CD8-positive, alpha-beta memory T cell (primary cell): Measurements from ENCODE around the gene KRT17. TPM values are rescaled to one million over a fixed set of nuclear protein-coding genes. Genes with fewer than 3 reads are reported as not detected.
"Not testable (repeated sequence)": the region's sequence is repeated elsewhere in the genome, so short reads cannot be mapped to it uniquely, and the experiment has no call there.

Experiments used
- CTCF ChIA-PET: fragments of 350-600 bp; sonication (Branson Sonifier 250); formaldehyde crosslinking; loops from one replicate; lab custom pipeline; 2021; ENCODE audit warnings: antibody characterized with exemption; lab: Charles Lee
- POLR2A ChIA-PET: fragments of 350-600 bp; sonication (Branson Sonifier 250); formaldehyde crosslinking; loops from one replicate; lab custom pipeline; 2021; ENCODE audit warnings: antibody characterized with exemption; lab: Charles Lee
- DNase-seq, 5 donors: peaks; one replicate each; pipeline versions ENCODE4 v3.0.0 to v3.0.0-alpha.2; 2020 to 2022; ENCODE audit warnings: mixed read lengths in 1 of 5
- H3K27ac ChIP-seq: one replicate; pipeline ENCODE4 v1.7.0; 2013; ENCODE audit warnings: low read depth, mild to moderate bottlenecking, low read length, moderate library complexity
- H3K27me3 ChIP-seq: 2 replicates; pipeline ENCODE4 v1.7.0; 2013; ENCODE audit warnings: low read length, mild to moderate bottlenecking; ENCODE audit not compliant: insufficient read depth, poor library complexity, severe bottlenecking
- H3K36me3 ChIP-seq: 2 replicates; pipeline ENCODE4 v1.7.0; 2013; ENCODE audit warnings: mild to moderate bottlenecking, low read length, moderate library complexity; ENCODE audit not compliant: insufficient read depth
- H3K4me1 ChIP-seq: 2 replicates; pipeline ENCODE4 v1.7.0; 2013; ENCODE audit warnings: mild to moderate bottlenecking, low read length, moderate library complexity; ENCODE audit not compliant: insufficient read depth
- H3K4me3 ChIP-seq: 2 replicates; pipeline ENCODE4 v1.7.0; 2013; ENCODE audit warnings: mild to moderate bottlenecking, low read length
- H3K9me3 ChIP-seq: 2 replicates; pipeline ENCODE4 v1.7.0; 2013; ENCODE audit warnings: mild to moderate bottlenecking, low read length
- H3K27ac Mint-ChIP-seq, 8 donors: one replicate each; pipeline ENCODE4 v1.8.0; 2020 to 2021; ENCODE audit warnings: mixed read lengths in 8 of 8, mild to moderate bottlenecking in 6 of 8, inconsistent platforms in 3 of 8, moderate library complexity in 3 of 8
- H3K27me3 Mint-ChIP-seq, 2 donors: one replicate each; pipeline ENCODE4 v1.8.0; 2020 to 2021; ENCODE audit warnings: mixed read lengths in 2 of 2, mild to moderate bottlenecking in 1 of 2, moderate library complexity in 1 of 2
- H3K36me3 Mint-ChIP-seq, 3 donors: one replicate each; pipeline ENCODE4 v1.8.0; 2020 to 2021; ENCODE audit warnings: mixed read lengths in 3 of 3, inconsistent platforms in 1 of 3, mild to moderate bottlenecking in 1 of 3
- H3K4me1 Mint-ChIP-seq, 3 donors: one replicate each; pipeline ENCODE4 v1.8.0; 2020 to 2021; ENCODE audit warnings: mixed read lengths in 3 of 3, inconsistent platforms in 1 of 3, mild to moderate bottlenecking in 1 of 3
- H3K4me3 Mint-ChIP-seq, 7 donors: one replicate each; pipeline ENCODE4 v1.8.0; 2020 to 2021; ENCODE audit warnings: mixed read lengths in 7 of 7, mild to moderate bottlenecking in 6 of 7, moderate library complexity in 4 of 7, inconsistent platforms in 2 of 7
- H3K9me3 Mint-ChIP-seq, 5 donors: one replicate each; pipeline ENCODE4 v1.8.0; 2020 to 2022; ENCODE audit warnings: mixed read lengths in 5 of 5, mild to moderate bottlenecking in 3 of 5, moderate library complexity in 2 of 5, inconsistent platforms in 1 of 5
- polyA plus RNA-seq: library from polyadenylated mRNA; unstranded; fragments of 300-500 nt; fragmentation: Illumina TruSeq; gene quantifications from one replicate; pipeline ENCODE4 v1.2.3, GENCODE V29; 2021
- total RNA-seq, 2 experiments: library from RNA; stranded (reverse); gene quantifications; one replicate each; pipeline ENCODE4 v1.2.3, GENCODE V29; 2021

The KRT17 gene
- total and polyA plus RNA-seq, 3 experiments from 2014 or later = 0.35 TPM; not detected in 2

DNA sequence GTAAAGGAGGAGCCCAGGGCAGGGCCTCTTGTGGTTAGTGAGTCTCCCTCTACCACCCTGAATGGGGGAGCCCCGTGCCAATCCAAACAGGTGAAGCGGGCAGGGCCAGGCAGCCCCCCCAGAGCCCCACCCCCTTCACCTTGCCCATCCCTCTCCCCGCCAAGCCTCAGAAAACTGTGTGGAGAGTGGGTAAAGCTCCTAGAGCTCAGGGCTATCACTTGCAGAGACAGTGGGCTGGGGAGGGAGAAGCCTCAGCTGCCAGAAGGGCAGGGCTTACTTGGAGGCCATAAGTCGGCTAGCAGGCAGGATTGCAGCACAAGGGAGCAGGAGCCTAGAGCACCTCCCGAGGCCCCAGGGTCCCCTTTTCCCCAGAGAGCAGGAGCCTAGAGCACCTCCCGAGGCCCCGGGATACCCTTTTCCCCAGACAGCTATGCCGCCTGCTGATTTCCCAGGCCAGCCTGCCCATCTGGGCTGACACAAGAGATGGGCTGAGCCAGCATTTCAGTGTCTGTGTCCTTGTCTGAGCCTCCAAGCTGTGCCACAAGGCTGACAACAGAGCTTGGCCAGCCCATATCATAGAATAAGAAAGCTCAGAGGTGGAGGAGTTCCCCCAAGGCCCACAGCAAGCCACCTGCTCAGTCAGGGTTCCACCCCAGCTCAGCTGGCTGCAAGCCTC, 30.9 kb downstream of the KRT17 start:
- Histone ChIP-seq H3K27me3 (no peaks in the 10 kb centered on the region), H3K36me3 (no peaks in the 10 kb centered on the region), H3K27ac (no peak overlapping the region), H3K4me1 (no peaks in the 10 kb centered on the region), H3K4me3 (no peak overlapping the region), H3K9me3 (no peaks in the 10 kb centered on the region)
- Mint-ChIP-seq H3K36me3 (no peaks in the 10 kb centered on the region), H3K27me3 (peaks cover 15 to 38% of the 10 kb centered on the region in 2 donors), H3K27ac (no peak overlapping the region), H3K4me3 (no peak overlapping the region), H3K9me3 (no peaks in the 10 kb centered on the region), H3K4me1 (no peaks in the 10 kb centered on the region)
- DNase-seq = no peak
- ChIA-PET POLR2A (no interaction called here), CTCF (no interaction called here)

DNA sequence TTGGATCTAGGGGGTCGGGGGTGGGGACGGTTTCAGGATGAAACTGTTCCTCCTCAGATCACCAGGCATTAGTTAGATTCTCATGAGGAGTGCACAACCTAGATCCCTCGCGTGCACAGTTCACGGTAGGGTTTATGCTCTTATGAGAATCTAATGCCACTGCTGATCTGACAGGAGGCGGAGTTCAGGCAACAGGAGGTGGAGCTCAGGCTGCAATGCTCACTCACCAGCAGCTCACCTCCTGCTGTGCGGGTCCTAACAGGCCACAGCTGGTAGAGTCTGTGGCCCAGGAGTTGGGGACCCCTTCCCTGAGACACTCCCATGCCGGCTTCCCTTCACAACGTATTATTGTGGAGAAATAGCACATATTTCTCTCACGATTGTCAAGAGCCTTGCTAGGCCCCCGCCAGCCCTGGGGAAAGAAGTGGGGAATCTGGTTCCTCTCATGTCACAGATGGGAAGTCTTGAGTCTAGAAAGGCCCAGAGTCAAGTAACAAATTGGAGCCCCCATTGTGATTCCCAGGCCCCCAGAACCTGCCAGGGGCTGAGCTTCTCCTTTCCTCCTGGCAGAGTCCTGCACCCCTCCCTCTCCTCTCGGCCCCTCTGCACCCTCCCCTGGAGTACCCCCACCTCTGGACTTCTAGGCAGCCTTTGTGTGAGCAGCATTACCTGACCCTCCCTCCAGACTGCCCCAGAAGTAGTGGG, 31.6 kb downstream of the KRT17 start:
- H3K27me3 Mint-ChIP-seq = peaks cover 15 to 38% of the 10 kb centered on the region in 2 donors
- no peak for DNase-seq
- H3K9me3 Mint-ChIP-seq = no peaks in the 10 kb centered on the region
- no peaks in the 10 kb centered on the region for H3K27me3 ChIP-seq
- H3K4me3 Mint-ChIP-seq = no peak overlapping the region
- CTCF ChIA-PET = no interaction called here
- no peaks in the 10 kb centered on the region for H3K36me3 Mint-ChIP-seq
- no peaks in the 10 kb centered on the region for H3K4me1 Mint-ChIP-seq
- no peak overlapping the region for H3K27ac ChIP-seq
- no peaks in the 10 kb centered on the region for H3K4me1 ChIP-seq
- no peaks in the 10 kb centered on the region for H3K9me3 ChIP-seq
- POLR2A ChIA-PET = no interaction called here
- no peak overlapping the region for H3K4me3 ChIP-seq
- no peaks in the 10 kb centered on the region for H3K36me3 ChIP-seq
- no peak overlapping the region for H3K27ac Mint-ChIP-seq

DNA sequence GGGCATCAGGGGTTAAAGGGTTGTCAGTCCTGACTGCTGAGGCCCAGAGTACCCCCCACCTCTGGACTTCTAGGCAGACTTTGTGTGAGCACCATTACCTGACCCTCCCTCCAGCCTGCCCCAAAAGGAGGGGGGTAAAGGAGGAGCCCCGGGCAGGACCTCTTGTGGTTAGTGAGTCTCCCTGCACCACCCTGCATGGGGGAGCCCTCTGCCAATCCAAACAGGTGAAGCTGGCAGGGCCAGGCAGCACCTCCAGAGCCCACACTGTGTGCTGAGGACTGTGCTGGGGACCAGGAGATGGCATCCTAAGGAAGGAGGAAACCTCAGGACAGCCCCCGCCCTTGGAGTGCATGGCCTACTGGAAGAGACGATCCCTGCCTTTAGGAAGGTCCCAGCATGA, 35.1 kb downstream of the KRT17 start:
- peaks cover 25 to 36% of the 10 kb centered on the region in 2 donors for H3K27me3 Mint-ChIP-seq
- H3K27ac ChIP-seq = no peak overlapping the region
- no peaks in the 10 kb centered on the region for H3K36me3 ChIP-seq
- DNase-seq = no peak
- H3K4me3 Mint-ChIP-seq = no peak overlapping the region
- H3K9me3 Mint-ChIP-seq = no peaks in the 10 kb centered on the region
- H3K27ac Mint-ChIP-seq = peak overlapping the region in 1 of 8 donors; percentile 81
- no peaks in the 10 kb centered on the region for H3K9me3 ChIP-seq
- H3K27me3 ChIP-seq = no peaks in the 10 kb centered on the region
- ChIA-PET CTCF (no interaction called here), POLR2A (no interaction called here)
- no peaks in the 10 kb centered on the region for H3K4me1 Mint-ChIP-seq
- H3K36me3 Mint-ChIP-seq = no peaks in the 10 kb centered on the region
- H3K4me1 ChIP-seq = no peaks in the 10 kb centered on the region
- no peak overlapping the region for H3K4me3 ChIP-seq

DNA sequence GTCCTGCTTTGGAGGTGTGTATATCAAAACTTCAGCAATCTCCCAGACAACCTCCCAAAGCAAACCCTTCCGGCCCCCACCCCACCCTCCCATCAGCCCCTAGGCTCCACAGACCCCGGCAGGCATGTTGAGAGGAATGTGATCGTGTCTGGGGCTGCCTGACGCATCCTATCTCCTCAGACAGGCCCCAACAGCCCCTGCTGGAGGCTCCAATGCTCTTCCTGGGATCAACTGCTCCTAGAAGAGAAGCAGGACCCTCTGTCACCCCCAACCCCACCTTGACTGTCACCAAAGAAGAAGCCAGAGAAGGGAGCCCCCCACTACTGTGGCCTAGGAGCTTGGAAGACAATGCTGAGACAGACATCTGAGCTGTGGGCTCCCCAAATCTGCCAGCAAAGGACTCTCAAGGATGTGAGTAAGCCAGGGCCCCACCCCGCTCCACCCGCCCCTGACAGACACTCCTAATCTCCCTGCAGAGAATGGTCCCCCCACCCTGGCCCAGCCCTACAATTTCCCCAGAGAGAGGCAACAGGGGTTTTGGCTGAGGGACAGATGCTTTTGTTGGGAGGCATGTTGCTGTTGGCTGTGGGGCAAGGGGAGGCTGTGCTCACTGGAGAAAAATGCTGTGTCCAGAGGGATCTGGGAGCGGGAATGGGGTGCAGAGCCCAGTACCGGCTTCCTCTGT, 36.1 kb downstream of the KRT17 start:
- Histone ChIP-seq H3K36me3 (no peaks in the 10 kb centered on the region), H3K27ac (no peak overlapping the region), H3K27me3 (no peaks in the 10 kb centered on the region), H3K4me3 (no peak overlapping the region), H3K9me3 (no peaks in the 10 kb centered on the region), H3K4me1 (no peaks in the 10 kb centered on the region)
- CTCF ChIA-PET = no interaction called here
- Mint-ChIP-seq H3K9me3 (no peaks in the 10 kb centered on the region), H3K4me1 (no peaks in the 10 kb centered on the region), H3K36me3 (no peaks in the 10 kb centered on the region), H3K27me3 (peaks cover 21 to 37% of the 10 kb centered on the region in 2 donors), H3K27ac (no peak overlapping the region), H3K4me3 (no peak overlapping the region)
- DNase-seq = no peak
- POLR2A ChIA-PET = no interaction called here

DNA sequence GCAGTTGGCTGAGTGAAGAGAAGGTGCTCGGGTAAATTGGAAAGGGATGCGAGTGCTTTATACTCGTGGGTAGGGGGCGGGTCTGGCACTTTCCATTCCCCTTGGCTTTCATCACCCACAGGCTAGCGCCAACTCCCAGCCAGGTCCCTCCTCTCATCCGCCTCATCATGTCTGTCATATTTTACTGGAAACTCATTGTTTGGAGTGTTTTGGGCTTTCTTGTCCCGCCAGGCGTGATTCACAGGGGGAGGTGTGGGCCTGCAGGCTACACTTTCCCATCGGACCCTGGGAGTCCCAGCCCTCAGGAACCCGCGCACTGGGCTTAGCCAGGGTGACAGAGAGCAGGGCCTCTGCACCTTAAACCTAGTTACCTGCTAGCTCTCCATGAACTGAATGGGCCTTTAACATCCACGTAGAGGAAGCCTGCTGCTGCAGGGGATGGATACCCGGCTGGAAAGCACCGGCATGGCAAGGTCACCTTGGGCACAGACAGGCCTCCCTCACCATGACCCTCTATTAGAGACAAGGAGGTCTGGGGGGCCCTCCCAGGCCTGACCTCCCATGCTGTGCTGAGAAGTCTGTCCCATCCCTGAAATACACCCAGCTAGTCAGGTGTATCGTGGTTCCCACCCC, 37.4 kb downstream of the KRT17 start, which contains the start of gene KRT14:
Gene KRT14 (minus strand): TSS at position 33 of the 633 bp plus-strand sequence. CDS start 61 bp downstream, outside the sequence.
- no peaks in the 10 kb centered on the region for H3K27me3 ChIP-seq
- no peak within 1 kb of the TSS for H3K4me3 ChIP-seq
- Mint-ChIP-seq H3K9me3 (no peaks in the 10 kb centered on the region), H3K4me3 (no peak within 1 kb of the TSS), H3K4me1 (no peaks in the 10 kb centered on the region), H3K27me3 (peaks cover 19 to 46% of the 10 kb centered on the region in 2 donors), H3K27ac (peak within 1 kb of the TSS in 1 of 8 donors; percentile 47), H3K36me3 (no peaks in the 10 kb centered on the region)
- no peaks in the 10 kb centered on the region for H3K9me3 ChIP-seq
- POLR2A ChIA-PET = no interaction called here
- no peak for DNase-seq
- CTCF ChIA-PET = interaction anchor here (1.5 kb wide), 1 partner anchor 38 kb away, joined by 3 read pairs; no protein-coding TSS in a partner anchor
- no peaks in the 10 kb centered on the region for H3K4me1 ChIP-seq
- H3K36me3 ChIP-seq = no peaks in the 10 kb centered on the region
- no peak within 1 kb of the TSS for H3K27ac ChIP-seq

DNA sequence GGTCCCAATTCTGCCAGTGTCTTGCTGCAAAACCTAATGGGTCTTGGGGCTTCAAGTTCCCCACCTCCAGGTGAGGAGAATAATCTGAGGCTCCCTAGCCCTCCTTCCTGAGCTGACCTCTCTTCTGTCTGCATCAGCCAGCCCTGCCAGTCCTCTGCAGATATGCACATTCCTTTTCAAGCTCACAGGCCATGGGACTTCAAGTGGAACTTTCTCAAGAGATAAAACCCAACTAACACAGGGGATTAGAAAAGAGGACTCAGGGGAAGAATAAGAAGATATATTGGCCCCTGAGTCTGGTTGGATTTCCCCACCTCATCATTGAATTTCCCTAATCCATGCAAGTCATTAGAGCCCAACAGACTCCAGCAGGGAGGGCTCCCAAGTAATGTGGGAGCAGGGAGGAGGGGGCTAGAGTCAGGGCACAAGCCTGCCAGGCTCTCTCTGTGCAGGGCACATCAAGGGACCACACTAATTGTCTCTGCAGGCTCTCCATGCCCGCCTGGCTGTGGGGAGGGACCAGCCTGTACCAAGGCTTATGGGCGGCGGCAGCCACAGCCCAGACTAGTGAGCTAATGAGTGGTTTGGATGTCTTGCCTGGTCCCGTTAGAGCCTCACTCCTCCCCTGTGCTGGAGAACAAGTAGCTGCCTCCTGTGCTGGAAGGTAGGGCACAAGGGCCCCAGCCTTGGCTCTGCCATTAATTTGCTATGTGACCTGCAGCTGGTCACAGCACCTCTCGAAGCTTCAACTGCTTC, 38.9 kb downstream of the KRT17 start:
- Histone ChIP-seq H3K9me3 (no peaks in the 10 kb centered on the region), H3K36me3 (no peaks in the 10 kb centered on the region), H3K27ac (no peak overlapping the region), H3K27me3 (no peaks in the 10 kb centered on the region), H3K4me1 (no peaks in the 10 kb centered on the region), H3K4me3 (no peak overlapping the region)
- H3K4me1 Mint-ChIP-seq = no peaks in the 10 kb centered on the region
- no peaks in the 10 kb centered on the region for H3K36me3 Mint-ChIP-seq
- no peak for DNase-seq
- no peaks in the 10 kb centered on the region for H3K9me3 Mint-ChIP-seq
- POLR2A ChIA-PET = no interaction called here
- H3K27ac Mint-ChIP-seq = no peak overlapping the region
- H3K27me3 Mint-ChIP-seq = peaks cover 21 to 52% of the 10 kb centered on the region in 2 donors
- CTCF ChIA-PET = interaction anchor here (1.4 to 1.5 kb wide), 2 partner anchors 37 to 77 kb away, joined by 3 read pairs; no protein-coding TSS in a partner anchor
- H3K4me3 Mint-ChIP-seq = no peak overlapping the region

DNA sequence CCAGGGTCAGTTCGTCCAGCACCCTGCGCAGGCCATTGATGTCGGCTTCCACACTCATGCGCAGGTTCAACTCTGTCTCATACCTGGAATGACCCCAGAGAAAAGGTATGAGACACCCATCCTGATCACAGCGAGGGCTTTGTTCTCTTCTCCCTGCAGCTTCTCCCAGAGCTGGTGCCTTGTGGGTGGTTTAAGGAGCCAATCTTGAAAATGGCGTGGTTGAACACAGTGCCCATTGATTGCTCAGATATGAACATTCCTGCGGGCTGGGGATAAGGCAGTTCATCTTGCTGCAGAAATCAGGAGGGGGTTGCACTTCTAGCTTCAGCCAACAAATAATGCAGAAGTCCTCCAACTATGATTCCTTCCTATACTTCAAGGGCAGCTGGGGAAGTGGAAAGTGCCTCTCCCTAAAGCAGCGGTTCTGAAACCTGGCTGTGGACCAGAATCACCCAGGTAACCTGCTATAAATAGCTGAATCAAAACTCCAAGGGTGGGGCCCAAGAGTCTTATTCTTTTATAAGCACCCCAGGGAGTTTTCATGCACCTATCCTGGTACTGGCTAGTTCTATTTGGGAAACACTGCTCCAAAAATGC, 39.9 kb downstream of the KRT17 start:
- H3K4me3 ChIP-seq, H3K4me1 ChIP-seq, H3K4me3 Mint-ChIP-seq, H3K27ac ChIP-seq, H3K27ac Mint-ChIP-seq, H3K36me3 Mint-ChIP-seq, H3K4me1 Mint-ChIP-seq, H3K9me3 ChIP-seq, DNase-seq, POLR2A ChIA-PET, H3K27me3 ChIP-seq, H3K9me3 Mint-ChIP-seq, H3K36me3 ChIP-seq: not testable (repeated sequence)
- CTCF ChIA-PET = interaction anchor here (1.4 kb wide), 2 partner anchors 35 to 78 kb away, joined by 3 read pairs; no protein-coding TSS in a partner anchor
- peaks cover 22 to 54% of the 10 kb centered on the region in 2 donors for H3K27me3 Mint-ChIP-seq
